Neural cell (in vitro differentiated cells): Measurements from ENCODE around the gene SGCD. TPM values are rescaled to one million over a fixed set of nuclear protein-coding genes. Genes with fewer than 3 reads are reported as not detected.

Experiments
- H2AFZ ChIP-seq: fragments of 200-600, 300-800 bp; sonication (generic), shearing (Covaris generic); 2 replicates; pipeline ENCODE4 v1.6.0; 2014; ENCODE audit warnings: low read depth, mild to moderate bottlenecking, antibody characterized with exemption, low read length, moderate library complexity
- H3F3A ChIP-seq: fragments of 200-600 bp; shearing (Covaris generic); 2 replicates; pipeline ENCODE4 v1.6.1; 2016; ENCODE audit warnings: mild to moderate bottlenecking, moderate library complexity, mixed read lengths, antibody characterized with exemption, low read length; ENCODE audit not compliant: insufficient read depth, poor library complexity, severe bottlenecking
- H3K27ac ChIP-seq: fragments of 200-600, 300-800 bp; sonication (generic), shearing (Covaris generic); 2 replicates; pipeline ENCODE4 v1.5.1; 2014; ENCODE audit warnings: mild to moderate bottlenecking, low read length, moderate library complexity
- H3K27me3 ChIP-seq: fragments of 300-800, 200-600 bp; sonication (generic), shearing (Covaris generic); 2 replicates; pipeline ENCODE4 v1.6.0; 2014; ENCODE audit warnings: mild to moderate bottlenecking, low read depth, low read length, moderate library complexity; ENCODE audit not compliant: insufficient read depth
- H3K36me3 ChIP-seq: fragments of 300-800, 200-600 bp; sonication (generic), shearing (Covaris generic); 2 replicates; pipeline ENCODE4 v1.5.1; 2014; ENCODE audit warnings: mild to moderate bottlenecking, antibody characterized with exemption, low read length, moderate library complexity; ENCODE audit not compliant: insufficient read depth
- H3K4me2 ChIP-seq: fragments of 300-800, 200-600 bp; sonication (generic), shearing (Covaris generic); 2 replicates; pipeline ENCODE4 v1.6.0; 2014; ENCODE audit warnings: mild to moderate bottlenecking, low read length
- H3K4me3 ChIP-seq: fragments of 300-800, 200-600 bp; sonication (generic), shearing (Covaris generic); 2 replicates; pipeline ENCODE4 v1.5.1; 2014; ENCODE audit warnings: mild to moderate bottlenecking, low read length, moderate library complexity
- H3K79me2 ChIP-seq: fragments of 200-600 bp; shearing (Covaris generic); replicated peaks from 2 replicates; pipeline ENCODE4 v1.6.0; 2014; ENCODE audit warnings: mild to moderate bottlenecking, low read length, moderate library complexity; ENCODE audit not compliant: insufficient read depth
- H3K9ac ChIP-seq: fragments of 300-800, 200-600 bp; sonication (generic), shearing (Covaris generic); 2 replicates; pipeline ENCODE4 v1.6.1; 2016; ENCODE audit warnings: mild to moderate bottlenecking, low read length, mixed read lengths
- H3K9me2 ChIP-seq: fragments of 200-600 bp; shearing (Covaris generic); 2 replicates; pipeline ENCODE4 v1.6.1; 2016; ENCODE audit warnings: mild to moderate bottlenecking, low read length, mixed read lengths; ENCODE audit not compliant: insufficient read depth
- H3K9me3 ChIP-seq: fragments of 200-600, 300-800 bp; sonication (generic), shearing (Covaris generic); 2 replicates; pipeline ENCODE4 v1.6.1; 2016; ENCODE audit warnings: mild to moderate bottlenecking, mixed run types, low read length, moderate library complexity, mixed read lengths
- H4K20me1 ChIP-seq: fragments of 200-600 bp; shearing (Covaris generic); 2 replicates; pipeline ENCODE4 v1.6.1; 2016; ENCODE audit warnings: mild to moderate bottlenecking, mixed run types; ENCODE audit not compliant: insufficient read depth
- EP300 ChIP-seq: fragments of 450-650 bp; conservative IDR thresholded peaks from 2 replicates; pipeline ENCODE4 v1.6.1; 2014; ENCODE audit warnings: antibody characterized with exemption, mild to moderate bottlenecking, moderate library complexity; ENCODE audit not compliant: poor library complexity, severe bottlenecking
- EZH2 ChIP-seq: fragments of 200-600, 300-800 bp; shearing (Covaris generic), sonication (generic); IDR thresholded peaks from 2 replicates; pipeline ENCODE4 v1.6.1; 2014; ENCODE audit warnings: antibody characterized with exemption, low read length, borderline replicate concordance, mild to moderate bottlenecking; ENCODE audit not compliant: insufficient read depth, poor library complexity, severe bottlenecking
- MXI1 ChIP-seq: fragments of 450-650 bp; conservative IDR thresholded peaks from 2 replicates; pipeline ENCODE4 v1.6.1; 2014; ENCODE audit warnings: antibody characterized with exemption, mild to moderate bottlenecking; ENCODE audit not compliant: poor library complexity, severe bottlenecking
- POLR2AphosphoS5 ChIP-seq: IDR thresholded peaks from 2 replicates; pipeline ENCODE4 v1.6.1; 2012
- RAD21 ChIP-seq: fragments of 450-650 bp; conservative IDR thresholded peaks from 2 replicates; pipeline ENCODE4 v1.6.1; 2014; ENCODE audit warnings: antibody characterized with exemption, mild to moderate bottlenecking, moderate library complexity
- SMC3 ChIP-seq: fragments of 450-650 bp; conservative IDR thresholded peaks from 2 replicates; pipeline ENCODE4 v1.6.1; 2014; ENCODE audit warnings: antibody characterized with exemption, mild to moderate bottlenecking, moderate library complexity; ENCODE audit not compliant: poor library complexity
- TAF1 ChIP-seq: IDR thresholded peaks from 2 replicates; pipeline ENCODE4 v1.6.1; 2012; ENCODE audit warnings: low read depth
- polyA plus RNA-seq: library from polyadenylated mRNA; depleted of rRNA; stranded (reverse); fragments of >200 nt; gene quantifications from 2 replicates; pipeline ENCODE4 v1.2.3, GENCODE V29; 2014
- TF ChIP-seq, protein P1 (sequence below): fragments of 450-650 bp; IDR thresholded peaks from 2 replicates; pipeline ENCODE4 v1.5.1; 2014; ENCODE audit warnings: antibody characterized with exemption, mild to moderate bottlenecking, moderate library complexity; ENCODE audit not compliant: poor library complexity, severe bottlenecking
- TF ChIP-seq, protein P2 (sequence below): IDR thresholded peaks from 2 replicates; pipeline ENCODE4 v1.6.1; 2012; ENCODE audit warnings: borderline replicate concordance

The SGCD gene
- polyA plus RNA-seq, 1 donor from 2014 or later, result 3.4 TPM

DNA sequence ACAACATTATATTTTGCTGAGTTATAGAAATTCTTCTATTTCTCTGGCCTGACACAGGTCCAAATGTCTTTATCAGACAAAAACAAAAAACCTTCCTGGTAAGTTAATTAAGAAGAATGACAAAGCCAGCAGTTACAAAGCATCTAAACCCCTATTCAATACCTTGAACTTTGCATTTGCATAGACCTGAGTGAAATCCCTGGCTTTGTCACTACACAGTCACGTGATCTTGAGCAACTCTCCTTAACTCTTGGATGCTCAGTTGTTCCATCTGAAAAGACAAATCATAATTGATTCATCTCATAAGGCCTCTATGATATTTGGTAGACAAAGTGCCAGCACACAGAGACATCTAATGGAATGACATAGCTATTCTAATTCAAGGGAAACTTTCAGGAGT, 356.5 kb downstream of the SGCD start:
- Histone ChIP-seq H3K4me2 (no peak overlapping the region), H3K9me3 (no peaks in the 10 kb centered on the region), H3K36me3 (no peaks in the 10 kb centered on the region), H3K9me2 (no peaks in the 10 kb centered on the region), H3K27me3 (no peaks in the 10 kb centered on the region), H3K4me3 (no peak overlapping the region), H4K20me1 (no peaks in the 10 kb centered on the region), H3F3A (no peaks in the 10 kb centered on the region), H3K27ac (no peak overlapping the region), H3K9ac (no peak overlapping the region), H3K79me2 (no peaks in the 10 kb centered on the region), H2AFZ (no peak overlapping the region)
- TF ChIP-seq POLR2AphosphoS5 (no peak), RAD21 (no peak)

DNA sequence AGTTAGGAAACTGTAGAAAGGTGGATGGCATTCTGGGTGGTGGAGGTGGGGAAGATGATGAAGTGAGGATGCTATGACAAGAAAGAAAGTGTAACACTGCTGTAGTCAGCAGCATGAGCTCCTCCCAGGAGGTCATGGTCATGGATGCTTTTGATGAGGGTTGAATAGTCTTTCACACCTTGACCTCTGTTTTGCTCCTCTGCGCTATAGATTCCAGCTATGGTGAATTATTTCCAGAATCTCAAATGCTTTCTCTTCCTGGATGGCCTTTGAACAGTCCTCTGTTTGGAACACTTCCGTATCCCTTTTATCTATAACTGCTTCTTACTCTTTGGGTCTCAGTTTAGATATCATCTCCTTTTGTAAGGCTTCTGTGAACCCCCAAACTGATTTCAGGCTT, 357.3 kb downstream of the SGCD start:
- Histone ChIP-seq H3K27me3 (no peaks in the 10 kb centered on the region), H3K4me2 (no peak overlapping the region), H3K79me2 (no peaks in the 10 kb centered on the region), H4K20me1 (no peaks in the 10 kb centered on the region), H3K9me3 (no peaks in the 10 kb centered on the region), H3K9ac (no peak overlapping the region), H3K4me3 (no peak overlapping the region), H2AFZ (no peak overlapping the region), H3K27ac (no peak overlapping the region), H3K9me2 (no peaks in the 10 kb centered on the region), H3F3A (no peaks in the 10 kb centered on the region), H3K36me3 (no peaks in the 10 kb centered on the region)
- no peak for TF ChIP-seq SMC3
- TF ChIP-seq, protein P1, sequence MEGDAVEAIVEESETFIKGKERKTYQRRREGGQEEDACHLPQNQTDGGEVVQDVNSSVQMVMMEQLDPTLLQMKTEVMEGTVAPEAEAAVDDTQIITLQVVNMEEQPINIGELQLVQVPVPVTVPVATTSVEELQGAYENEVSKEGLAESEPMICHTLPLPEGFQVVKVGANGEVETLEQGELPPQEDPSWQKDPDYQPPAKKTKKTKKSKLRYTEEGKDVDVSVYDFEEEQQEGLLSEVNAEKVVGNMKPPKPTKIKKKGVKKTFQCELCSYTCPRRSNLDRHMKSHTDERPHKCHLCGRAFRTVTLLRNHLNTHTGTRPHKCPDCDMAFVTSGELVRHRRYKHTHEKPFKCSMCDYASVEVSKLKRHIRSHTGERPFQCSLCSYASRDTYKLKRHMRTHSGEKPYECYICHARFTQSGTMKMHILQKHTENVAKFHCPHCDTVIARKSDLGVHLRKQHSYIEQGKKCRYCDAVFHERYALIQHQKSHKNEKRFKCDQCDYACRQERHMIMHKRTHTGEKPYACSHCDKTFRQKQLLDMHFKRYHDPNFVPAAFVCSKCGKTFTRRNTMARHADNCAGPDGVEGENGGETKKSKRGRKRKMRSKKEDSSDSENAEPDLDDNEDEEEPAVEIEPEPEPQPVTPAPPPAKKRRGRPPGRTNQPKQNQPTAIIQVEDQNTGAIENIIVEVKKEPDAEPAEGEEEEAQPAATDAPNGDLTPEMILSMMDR, result no peak
- TF ChIP-seq RAD21, result no peak
- no peak for TF ChIP-seq MXI1
- TF ChIP-seq, protein P2, sequence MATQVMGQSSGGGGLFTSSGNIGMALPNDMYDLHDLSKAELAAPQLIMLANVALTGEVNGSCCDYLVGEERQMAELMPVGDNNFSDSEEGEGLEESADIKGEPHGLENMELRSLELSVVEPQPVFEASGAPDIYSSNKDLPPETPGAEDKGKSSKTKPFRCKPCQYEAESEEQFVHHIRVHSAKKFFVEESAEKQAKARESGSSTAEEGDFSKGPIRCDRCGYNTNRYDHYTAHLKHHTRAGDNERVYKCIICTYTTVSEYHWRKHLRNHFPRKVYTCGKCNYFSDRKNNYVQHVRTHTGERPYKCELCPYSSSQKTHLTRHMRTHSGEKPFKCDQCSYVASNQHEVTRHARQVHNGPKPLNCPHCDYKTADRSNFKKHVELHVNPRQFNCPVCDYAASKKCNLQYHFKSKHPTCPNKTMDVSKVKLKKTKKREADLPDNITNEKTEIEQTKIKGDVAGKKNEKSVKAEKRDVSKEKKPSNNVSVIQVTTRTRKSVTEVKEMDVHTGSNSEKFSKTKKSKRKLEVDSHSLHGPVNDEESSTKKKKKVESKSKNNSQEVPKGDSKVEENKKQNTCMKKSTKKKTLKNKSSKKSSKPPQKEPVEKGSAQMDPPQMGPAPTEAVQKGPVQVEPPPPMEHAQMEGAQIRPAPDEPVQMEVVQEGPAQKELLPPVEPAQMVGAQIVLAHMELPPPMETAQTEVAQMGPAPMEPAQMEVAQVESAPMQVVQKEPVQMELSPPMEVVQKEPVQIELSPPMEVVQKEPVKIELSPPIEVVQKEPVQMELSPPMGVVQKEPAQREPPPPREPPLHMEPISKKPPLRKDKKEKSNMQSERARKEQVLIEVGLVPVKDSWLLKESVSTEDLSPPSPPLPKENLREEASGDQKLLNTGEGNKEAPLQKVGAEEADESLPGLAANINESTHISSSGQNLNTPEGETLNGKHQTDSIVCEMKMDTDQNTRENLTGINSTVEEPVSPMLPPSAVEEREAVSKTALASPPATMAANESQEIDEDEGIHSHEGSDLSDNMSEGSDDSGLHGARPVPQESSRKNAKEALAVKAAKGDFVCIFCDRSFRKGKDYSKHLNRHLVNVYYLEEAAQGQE, result no peak
- no peak for TF ChIP-seq POLR2AphosphoS5
- no peak for TF ChIP-seq EP300

DNA sequence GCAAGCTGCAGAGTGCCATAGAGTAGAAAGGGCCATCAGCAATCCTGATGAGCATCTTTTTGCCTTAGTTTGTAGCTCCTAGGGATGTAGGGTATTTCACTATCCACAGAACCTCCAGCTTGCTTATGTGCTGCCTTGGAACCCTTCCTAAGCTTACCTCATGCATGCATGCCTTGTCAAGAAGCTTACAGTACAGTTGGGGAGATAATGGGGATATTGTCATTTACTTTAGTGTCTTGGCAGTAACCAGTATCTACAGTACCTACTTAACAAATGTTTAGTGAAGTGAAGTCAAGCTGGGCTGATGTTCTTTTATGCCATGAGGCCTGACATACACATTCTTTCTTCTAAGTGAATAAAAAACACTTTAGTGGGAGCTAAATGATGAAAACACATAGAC, 358.5 kb downstream of the SGCD start:
- Histone ChIP-seq H3K27me3 (no peaks in the 10 kb centered on the region), H3K9me2 (no peaks in the 10 kb centered on the region), H3K36me3 (no peaks in the 10 kb centered on the region), H3K79me2 (no peaks in the 10 kb centered on the region), H2AFZ (no peak overlapping the region), H3K9me3 (no peaks in the 10 kb centered on the region), H4K20me1 (no peaks in the 10 kb centered on the region), H3F3A (no peaks in the 10 kb centered on the region), H3K4me3 (no peak overlapping the region), H3K27ac (no peak overlapping the region), H3K9ac (no peak overlapping the region), H3K4me2 (no peak overlapping the region)
- TF ChIP-seq SMC3 (no peak), MXI1 (no peak), EZH2 (no peak), RAD21 (no peak), EP300 (no peak), POLR2AphosphoS5 (no peak), TAF1 (no peak)
- TF ChIP-seq, protein P1, result no peak
- TF ChIP-seq, protein P2, result no peak
